Left colon (tissue), 2 donors: ENCODE data around the gene USF1. TPM values are rescaled to one million over a fixed set of nuclear protein-coding genes. Genes with fewer than 3 reads are reported as not detected.
"Not testable (repeated sequence)": the region's sequence is repeated elsewhere in the genome, so short reads cannot be mapped to it uniquely, and the experiment has no call there.

Source experiments
- ATAC-seq: fragments of 200-7000 bp; cut with Tn5 transposase; one replicate; pipeline ENCODE4 v1.9.1; 2020; ENCODE audit warnings: mild to moderate bottlenecking, moderate library complexity
- DNase-seq, 2 donors: peaks; one replicate each; pipeline ENCODE4 v3.0.0-alpha.2; 2020
- intact Hi-C, 2 donors: fragments of 100-400 bp; cut with DNase I in 1 of 2; cut with micrococcal nuclease in 1 of 2; formaldehyde crosslinking; loops; one replicate each; pipeline versions ENCODE4 v1.11.2 to v1.14.0; 2022; cut with DNase I, micrococcal nuclease
- total RNA-seq, 2 donors: library from RNA; stranded (reverse); fragmentation: NEBNext Ultra II Directional; extraction: Animal tissue kit (Norgen Biotek cat#: 25700); gene quantifications; one replicate each; pipeline ENCODE4 v1.2.1, GENCODE V29; 2021
- donor health status: DM: no; HTN: no; CAD: no.
- donor health status: DM: yes; HTN: yes; CAD: no.

Gene USF1
- total RNA-seq, 2 donors from 2014 or later, result 67.4 to 72.4 TPM

DNA sequence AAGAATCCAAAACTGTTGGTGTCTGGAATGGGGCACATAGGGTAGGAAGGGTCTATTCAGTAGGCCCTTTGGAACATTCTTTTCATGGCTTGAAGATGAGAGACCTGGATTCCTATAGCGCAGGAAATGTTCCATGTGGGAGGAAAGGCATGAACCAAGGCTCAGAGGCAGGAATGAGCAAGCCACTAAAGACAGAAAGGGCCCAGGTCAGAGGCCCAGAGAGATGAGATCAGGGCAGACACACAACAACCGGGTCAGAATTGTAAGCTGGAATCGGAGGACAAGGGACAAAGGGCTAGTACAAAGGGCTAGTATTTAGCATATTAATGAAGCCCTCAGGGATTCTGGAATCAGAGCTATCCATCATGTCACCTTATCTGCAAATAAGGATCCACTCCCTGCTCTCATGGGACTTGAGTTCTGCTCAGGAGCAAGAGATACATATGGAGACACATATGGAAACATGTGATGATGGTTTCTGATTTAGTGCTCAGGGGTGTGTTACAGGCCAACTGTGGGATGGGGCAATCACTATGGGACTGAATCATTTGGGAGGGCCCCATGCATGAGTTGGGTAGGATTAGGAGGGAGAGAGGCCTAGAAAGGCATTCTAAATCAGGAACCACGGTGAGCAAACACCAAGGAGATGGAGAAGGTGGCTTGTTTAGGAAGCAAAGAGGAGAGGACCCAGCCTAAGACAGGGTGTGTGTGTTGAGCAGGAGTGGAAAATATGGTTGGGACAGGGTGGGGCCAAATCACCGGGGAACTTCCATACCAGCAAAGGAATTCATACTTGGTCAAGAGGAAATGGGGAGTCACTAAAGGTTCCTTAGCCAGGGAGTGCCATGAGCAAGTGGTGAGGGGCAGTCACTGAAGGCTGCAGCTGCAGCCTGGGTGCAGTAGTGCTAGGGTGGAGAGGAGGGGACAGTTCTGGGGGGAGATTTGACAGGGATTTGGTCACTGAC is 34.9 kb upstream of the USF1 start:
- ATAC-seq (no peak), DNase-seq (no peak)

DNA sequence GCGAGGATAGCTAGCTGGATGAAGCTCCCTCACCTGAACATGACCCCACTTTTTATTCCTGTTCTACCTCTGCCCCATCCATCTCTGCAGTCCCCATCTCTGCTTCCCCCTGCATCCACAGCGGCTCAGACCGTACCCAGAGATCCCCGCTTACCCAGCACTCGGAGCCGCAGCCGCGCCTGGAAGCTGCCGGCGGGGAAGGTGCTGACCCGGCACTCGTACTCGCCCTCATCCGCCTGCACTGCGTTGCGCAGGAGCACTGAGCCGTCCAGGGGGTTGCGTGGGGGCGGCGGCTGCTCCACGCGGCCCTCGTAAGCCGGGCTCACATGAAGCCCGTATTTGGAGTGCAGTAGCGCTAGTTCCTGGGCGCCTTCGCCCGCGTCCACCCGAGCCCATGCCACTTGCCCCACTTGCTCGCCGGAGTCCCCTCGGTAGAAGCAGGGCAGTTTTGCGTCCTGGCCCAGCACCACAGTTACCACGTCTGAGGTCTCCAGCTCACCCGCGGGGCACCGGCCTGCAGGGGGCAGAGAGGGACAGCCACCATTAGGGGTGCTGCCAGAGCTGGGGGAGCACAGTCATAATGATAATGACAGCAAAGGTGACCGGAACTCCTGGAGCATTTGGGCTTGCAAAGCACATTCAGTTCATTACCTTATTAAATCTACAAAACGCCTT is 33.8 kb upstream of the USF1 start:
- intact Hi-C loops, result no loop called here
- ATAC-seq (no peak), DNase-seq (no peak)

More for the DNA sequence above, 34.9 kb upstream of the USF1 start:
- intact Hi-C loops, result no loop called here

DNA sequence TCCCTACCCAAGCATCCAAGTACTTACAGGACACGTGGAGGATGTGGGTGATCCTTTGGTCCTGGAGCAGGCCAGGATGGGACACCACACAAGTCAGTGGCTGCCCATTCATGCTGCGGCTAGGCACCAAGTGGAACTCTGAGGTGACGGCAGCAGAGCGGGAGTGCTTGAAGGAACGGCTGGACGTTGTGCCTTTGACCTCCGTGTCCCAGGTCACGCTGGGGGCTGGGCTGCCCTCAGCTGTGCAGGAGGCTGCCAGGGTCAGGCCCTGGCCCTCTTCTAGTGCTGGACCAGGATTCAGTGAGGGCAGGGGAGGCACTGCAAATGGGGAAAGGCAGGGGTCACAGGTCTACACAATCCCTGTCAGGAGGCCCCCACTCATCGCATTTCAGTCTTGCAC is 31.6 kb upstream of the USF1 start:
- no peak for ATAC-seq
- intact Hi-C loops, result no loop called here

DNA sequence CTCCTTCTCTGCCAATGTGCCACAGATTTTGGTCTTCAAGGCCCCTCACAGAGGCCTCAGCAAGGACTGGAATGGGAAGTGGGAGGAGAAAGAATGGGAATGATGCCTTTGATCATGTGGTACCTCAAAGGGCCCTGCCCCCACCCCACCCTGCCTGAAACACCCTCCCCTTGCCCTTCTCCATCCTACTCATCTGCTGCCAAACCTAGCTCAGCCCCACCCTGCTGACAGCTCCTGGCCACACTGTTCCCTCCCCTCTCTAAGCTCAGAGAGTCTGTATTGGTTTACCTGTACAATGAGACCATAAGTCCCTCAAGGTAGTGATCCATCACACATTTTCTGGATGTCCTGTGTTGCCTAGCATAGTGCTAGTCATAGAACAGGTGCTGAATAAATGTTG is 30.6 kb upstream of the USF1 start:
- no peak for ATAC-seq
- intact Hi-C loops, result no loop called here
- no peak for DNase-seq

More for the DNA sequence above, 31.6 kb upstream of the USF1 start:
- no peak for DNase-seq

DNA sequence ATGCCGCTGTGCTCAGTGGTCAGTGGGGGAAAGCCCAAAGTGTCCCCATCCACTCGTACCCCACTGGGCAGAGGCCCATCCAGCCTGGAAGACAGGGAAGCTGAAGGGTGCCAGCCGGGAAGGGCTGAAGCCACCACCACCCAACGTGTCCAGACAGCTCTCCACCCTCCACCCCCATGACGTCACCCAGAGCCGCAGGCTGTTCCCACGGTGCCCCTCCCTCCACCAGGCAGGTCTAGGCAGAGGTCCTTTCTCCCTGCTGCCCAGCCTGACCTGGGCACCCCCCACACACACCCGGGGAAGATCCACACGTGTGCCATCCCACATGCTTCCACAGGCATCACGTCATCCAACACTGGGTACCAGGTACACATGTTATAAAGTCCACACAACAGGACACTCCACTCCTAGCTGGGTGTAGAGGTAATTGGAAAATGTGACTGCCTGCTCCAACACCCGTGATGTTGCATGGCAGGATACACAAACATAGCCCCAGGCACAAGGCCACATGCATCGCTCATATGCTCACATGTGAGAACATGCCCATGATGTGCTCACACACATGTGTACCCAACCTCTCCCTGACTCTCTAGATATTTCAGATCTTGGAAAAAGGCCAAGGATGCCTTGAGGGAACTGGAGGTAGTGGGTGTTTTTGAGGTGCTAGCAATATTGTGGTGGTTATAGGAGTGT is 29.0 kb upstream of the USF1 start:
- ATAC-seq (no peak), DNase-seq (no peak)
- intact Hi-C loops, result no loop called here

DNA sequence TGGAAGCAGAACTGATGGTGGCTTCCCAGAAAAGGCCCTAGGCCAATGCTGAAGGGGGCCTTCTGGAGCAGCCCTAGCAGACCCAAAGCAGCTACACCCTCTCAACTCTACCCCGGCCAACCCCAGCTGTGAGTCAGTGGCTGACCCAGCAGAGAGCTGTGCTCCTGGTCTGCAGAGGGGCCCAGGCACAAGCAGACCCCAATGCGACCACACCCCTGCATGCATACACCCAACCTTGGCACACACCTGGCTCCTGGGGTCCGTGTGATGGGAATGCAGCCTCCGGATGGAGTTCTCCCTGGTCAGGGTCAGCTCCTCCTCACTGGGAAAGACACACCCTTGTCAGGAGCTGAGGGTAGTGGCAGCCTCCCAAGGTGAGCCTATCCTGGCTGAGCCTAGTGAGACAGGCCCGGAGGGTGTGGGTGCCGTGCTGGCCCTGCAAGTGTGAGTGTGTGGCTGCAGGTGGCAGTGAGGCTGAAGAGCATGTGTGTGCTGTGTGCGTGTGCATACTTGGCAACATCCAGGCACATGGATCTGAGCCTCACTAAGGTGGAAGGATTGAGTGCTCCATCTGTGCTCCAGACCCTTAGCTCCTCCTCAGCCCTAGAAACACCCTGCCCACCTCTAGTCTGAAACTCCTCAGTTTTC is 27.8 kb upstream of the USF1 start:
- ATAC-seq (peak; percentile 95), DNase-seq (peak; percentile 70)
- intact Hi-C loops, result no loop called here

DNA sequence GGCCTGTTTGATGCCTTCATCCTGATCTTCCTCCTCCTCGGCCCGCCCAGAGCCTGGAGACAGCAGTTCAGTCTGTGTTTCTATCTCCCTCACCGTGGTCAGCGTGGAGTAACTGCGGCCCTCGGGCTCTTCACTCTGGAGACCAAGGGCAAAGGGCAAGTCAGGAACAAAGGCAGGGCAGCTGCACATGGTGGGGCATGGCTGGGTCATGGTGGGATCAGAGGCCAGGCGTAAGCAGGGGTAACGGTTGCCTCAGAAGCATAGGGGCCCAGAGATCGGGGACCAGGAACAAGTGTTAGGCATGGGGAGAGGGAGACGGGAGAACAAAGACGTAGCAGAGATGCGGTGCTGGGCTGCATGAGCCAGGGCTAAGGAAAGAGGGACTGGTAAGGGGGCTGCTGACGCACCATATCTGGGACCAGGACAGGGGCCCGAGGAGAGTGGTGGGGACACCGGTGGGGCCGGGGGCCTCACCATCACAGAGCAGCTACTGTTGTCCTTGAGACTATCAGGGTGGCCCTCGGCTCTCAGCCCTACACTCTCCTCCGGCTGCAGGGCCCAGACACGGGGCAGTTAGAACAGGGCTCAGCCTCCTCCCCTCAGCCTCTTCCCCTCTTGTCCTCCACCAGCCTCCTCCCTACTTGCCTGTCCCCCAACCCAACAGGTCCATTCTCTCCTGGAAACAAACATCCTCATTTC is 27.1 kb upstream of the USF1 start:
- ATAC-seq, result no peak

DNA sequence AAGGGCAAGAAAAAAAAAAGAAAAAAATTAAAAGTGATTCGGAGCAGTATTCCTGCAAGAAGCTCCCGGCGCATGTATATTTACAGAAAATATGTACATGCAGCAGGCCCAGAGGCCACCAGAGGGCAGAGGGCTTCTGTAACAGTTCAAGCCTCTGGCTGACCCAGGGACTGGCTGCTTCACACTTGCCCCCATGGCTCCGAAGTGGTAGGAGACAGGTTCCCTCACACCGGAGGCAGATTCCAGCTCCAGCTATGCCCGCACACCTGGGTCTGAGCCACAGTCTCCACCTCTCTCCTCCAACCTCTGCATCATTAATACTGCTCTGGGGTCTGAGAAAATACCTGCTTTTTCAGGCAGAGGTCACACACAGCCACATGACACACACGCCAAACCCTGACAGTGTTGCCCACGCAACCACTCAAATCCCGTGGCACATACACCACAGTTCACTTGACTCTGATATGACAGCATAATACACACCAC is 26.2 kb upstream of the USF1 start:
- intact Hi-C loops, result no loop called here
- DNase-seq, result peak; percentile 53 to 74
- peak; percentile 40 for ATAC-seq

More for the DNA sequence above, 27.1 kb upstream of the USF1 start:
- intact Hi-C loops, result no loop called here
- no peak for DNase-seq

DNA sequence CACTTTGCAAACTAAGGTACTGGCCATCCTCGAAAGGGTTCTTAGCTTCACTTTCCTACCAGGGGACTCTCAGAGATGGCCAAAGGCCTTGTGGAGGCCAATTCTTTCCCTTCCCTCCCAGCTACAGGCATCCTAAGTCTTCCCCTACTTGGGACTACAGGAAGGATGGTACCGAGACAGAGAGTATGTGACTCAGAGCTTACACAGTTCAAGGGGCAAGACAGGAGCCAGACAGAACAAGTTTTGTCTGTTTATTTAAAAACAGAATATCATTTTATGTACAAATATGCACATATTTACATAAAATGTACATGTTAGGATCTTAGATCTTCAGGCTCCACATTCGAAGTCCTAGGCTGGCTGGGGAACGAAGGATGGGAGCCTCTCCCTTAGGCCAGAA is 25.0 kb upstream of the USF1 start:
- ATAC-seq, result no peak
- no peak for DNase-seq
- intact Hi-C loops, result no loop called here

DNA sequence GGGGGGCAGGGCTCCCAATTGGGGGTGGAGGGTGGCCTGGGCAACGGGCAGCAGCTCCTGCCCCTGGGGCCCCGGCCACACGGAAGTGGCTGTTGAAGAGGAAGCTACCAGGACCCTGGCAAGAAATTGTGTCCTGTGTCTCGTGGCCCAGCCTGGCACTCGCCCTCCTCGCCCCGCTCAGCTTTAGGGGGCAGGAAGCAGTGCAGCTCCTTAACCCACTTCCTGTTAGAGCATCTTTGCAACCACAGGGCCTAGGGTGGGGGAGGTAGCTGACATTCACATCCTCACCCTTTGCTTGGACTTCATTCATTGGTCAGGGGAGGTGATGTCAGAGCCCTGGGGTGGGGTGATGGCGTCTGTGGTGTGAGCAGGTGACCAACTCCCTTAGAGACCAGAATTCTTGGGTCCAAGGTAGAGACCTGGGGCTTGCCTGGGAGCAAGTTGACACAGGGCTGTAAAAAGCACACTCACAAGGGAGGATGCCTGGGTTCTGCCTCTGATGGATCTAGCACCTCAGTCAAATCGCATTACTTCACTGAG is 24.0 kb upstream of the USF1 start, which contains the start of gene ARHGAP30:
TSS of gene ARHGAP30 (minus strand) at position 161 of the 540 bp plus-strand sequence. CDS start 267 bp downstream, outside the sequence.
- intact Hi-C loops, result no loop called here
- peak; percentile 28 for ATAC-seq
- DNase-seq, result peak; percentile 70 to 79

DNA sequence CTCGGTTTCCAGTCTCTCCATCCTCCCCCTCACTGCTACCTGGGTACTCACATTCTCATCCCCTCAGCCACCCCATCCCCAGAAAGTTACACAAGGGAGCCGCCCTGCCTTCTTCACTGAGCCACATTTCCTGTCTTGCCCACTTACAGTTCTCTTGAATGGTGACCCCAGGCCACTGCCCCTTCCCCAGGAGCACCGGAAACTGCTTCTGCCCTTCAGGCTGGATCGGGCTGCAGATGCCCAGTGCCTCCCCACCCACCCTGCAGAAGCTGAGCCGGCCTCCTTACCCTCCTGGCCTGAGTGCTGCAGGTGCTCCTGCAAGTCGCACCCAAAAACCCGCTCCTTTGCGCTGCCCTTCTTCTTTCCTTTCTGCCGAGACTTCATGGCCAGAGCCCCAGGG is 23.5 kb upstream of the USF1 start:
- DNase-seq, result peak in 1 of 2 donors; percentile 27
- intact Hi-C loops, result no loop called here
- no peak for ATAC-seq

DNA sequence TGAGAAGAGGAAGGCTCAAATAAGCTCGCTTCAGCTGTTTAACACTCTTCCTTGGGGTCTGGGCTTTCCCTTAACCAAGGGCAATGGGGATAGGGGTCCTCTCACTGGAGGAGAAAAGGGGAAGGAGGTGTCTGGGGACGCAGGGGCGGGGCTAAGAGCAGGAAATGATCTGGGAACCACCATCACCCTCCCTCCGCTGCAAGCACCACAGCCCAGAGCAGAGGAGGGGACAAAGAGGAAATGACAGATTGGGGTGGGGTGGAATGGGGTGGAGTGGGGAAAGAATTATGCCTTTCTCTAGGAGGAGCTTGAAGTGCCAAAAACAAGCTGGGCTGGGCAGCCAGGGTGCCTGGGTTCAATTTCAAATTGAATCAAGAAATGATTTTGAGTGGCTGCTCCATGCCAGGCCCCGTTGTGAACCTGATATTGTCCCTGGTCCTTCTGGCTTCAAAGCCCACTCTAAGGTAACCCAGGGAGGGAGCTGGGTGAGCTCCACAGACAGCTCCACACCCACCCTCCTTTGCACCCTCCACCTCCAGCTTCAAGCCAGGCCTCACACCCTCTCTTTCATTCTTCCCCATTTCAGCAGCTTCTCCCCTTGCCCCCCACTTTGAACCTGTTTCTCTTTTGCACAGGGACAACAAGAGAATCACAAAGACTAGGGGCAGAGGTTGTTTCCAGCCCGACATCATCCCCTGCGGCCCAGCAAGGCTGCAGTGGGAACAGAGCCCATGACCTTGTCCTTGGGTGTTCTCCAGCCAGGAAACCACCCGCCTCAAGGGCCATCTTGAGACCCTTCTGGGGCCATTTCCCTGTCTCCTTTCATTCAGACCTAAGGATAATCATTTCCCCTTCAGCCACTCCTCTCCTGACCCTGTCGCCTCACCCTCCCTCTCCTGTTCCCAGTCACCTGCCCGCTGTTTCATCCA is 22.8 kb upstream of the USF1 start:
- intact Hi-C loops, result no loop called here
- DNase-seq (peak; percentile 76 to 79), ATAC-seq (peak; percentile 75)

DNA sequence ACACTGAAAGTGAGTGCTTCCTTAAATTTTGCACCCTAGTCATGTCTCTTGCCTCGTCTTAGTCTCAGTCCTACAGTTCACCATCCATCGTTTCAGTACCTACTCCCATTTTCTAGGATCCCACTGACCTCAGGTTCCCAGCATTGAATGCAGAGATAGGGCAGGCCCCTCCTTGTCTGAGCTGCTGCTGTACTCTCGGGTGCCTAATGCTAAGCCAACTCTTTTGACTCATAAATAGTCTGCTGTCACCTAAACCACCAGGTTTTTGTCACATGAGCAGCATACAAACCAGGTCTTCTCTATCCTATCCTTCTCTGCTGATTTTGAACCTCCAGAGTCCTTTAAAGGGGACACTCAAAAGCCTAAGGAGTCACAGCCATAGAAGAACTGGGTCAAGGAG is 20.9 kb upstream of the USF1 start:
- ATAC-seq (no peak), DNase-seq (no peak)
- intact Hi-C loops, result no loop called here

DNA sequence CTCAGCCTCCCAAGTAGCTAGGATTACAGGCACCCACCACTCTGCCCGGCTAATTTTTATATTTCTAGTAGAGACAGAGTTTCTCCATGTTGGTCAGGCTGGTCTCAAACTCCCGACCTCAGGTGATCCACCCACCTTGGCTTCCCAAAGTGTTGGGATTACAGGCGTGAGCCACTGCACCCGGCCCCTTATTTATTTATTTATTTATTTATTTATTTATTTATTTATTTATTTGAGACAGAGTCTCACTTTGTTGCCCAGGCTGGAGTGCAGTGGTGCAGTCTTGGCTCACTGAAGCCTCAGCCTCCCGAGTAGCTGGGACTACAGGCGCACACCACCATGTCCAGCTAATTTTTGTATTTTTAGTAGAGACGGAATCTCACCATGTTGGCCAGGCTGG is 19.9 kb upstream of the USF1 start:
- DNase-seq, intact Hi-C loops, ATAC-seq: not testable (repeated sequence)

DNA sequence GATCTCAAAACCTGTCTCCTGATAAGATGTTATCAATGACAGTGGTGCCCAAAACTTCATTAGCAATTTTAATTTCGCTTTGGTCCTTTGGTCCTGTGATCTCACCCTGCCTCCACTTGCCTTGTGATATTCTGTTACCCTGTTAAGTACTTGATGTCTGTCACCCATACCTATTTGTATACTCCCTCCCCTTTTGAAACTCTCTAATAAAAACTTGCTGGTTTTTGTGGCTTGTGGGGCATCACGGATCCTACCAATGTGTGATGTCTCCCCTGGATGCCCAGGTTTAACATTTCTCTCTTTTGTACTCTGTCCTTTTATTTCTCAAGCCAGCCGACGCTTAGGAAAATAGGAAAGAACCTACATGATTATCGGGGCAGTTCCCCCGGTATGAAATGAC is 18.2 kb upstream of the USF1 start:
- intact Hi-C loops, DNase-seq, ATAC-seq: not testable (repeated sequence)

DNA sequence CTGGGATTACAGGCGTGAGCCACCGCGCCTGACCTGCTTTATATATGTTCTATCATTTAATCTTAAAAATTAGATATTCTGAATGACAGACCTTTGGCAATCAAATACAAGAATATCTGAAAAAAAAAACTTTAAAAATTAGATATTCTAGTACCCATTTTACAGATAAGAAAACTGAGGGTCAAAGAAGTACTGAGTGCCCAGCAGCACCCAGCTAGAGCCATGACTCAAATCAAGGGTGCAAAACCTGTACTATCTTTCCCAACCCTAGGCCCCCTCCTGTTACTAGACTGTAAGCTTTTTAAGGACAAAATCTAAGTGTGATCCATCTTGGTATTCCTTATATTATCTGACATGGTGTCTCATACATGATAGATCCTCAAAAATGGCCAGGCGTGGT is 15.6 kb upstream of the USF1 start:
- intact Hi-C loops, result no loop called here
- DNase-seq (no peak), ATAC-seq (no peak)

DNA sequence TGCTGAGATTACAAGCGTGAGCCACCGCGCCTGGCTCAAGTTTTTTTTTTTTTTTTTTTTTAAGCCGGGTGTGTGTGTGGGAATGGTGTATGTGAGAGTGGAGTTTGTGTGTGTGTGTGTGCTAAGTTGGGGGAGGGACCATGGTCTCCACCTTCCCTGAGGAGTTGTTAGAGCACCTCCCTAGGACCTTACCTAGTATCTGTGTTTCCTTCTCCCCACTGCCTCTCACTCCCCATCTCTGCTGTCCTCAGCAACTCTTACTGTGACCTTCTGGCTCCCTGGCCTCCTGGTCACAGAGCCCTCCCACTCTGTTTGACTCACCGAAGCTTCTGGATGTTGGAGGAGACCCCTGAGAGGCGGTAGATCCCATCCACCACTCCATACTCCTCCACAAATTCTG is 13.5 kb upstream of the USF1 start:
- DNase-seq (no peak), ATAC-seq (no peak)
- intact Hi-C loops, result no loop called here
